Myocyte (in vitro differentiated cells): Measurements from ENCODE around the gene GPR39. TPM values are rescaled to one million over a fixed set of nuclear protein-coding genes. Genes with fewer than 3 reads are reported as not detected.

Source experiments
- DNase-seq: peaks from one replicate; pipeline ENCODE4 v3.0.0-alpha.2; 2012; ENCODE audit warnings: low read depth
- total RNA-seq: library from RNA; depleted of rRNA; stranded (reverse); fragments of >200 nt; gene quantifications from 2 replicates; pipeline ENCODE4 v1.2.3, GENCODE V29; 2014

The GPR39 gene
- total RNA-seq, 1 donor from 2014 or later = 0.59 TPM

GRCh38 chr2:132442278-132442677, 25.7 kb downstream of the GPR39 start:
- no peak for DNase-seq

GRCh38 chr2:132443106-132443505, 26.5 kb downstream of the GPR39 start:
- DNase-seq = no peak

GRCh38 chr2:132446444-132446843, 29.8 kb downstream of the GPR39 start:
- DNase-seq = no peak

- no peak for DNase-seq
Observed at GRCh38 chr2:132448331-132448730, 31.7 kb downstream of the GPR39 start.

- peak; percentile 55 for DNase-seq
Observed at GRCh38 chr2:132448771-132449170, 32.2 kb downstream of the GPR39 start.

GRCh38 chr2:132449868-132450267, 33.3 kb downstream of the GPR39 start:
- DNase-seq = no peak

- no peak for DNase-seq
Observed at GRCh38 chr2:132460781-132461180, 44.2 kb downstream of the GPR39 start.

- DNase-seq = no peak
Observed at GRCh38 chr2:132462236-132462635, 45.6 kb downstream of the GPR39 start.

GRCh38 chr2:132463719-132464118, 47.1 kb downstream of the GPR39 start:
- DNase-seq = no peak

GRCh38 chr2:132465917-132466316, 49.3 kb downstream of the GPR39 start:
- DNase-seq = no peak

GRCh38 chr2:132466428-132467028, 49.9 kb downstream of the GPR39 start:
- no peak for DNase-seq

GRCh38 chr2:132468821-132469675, 52.4 kb downstream of the GPR39 start:
- DNase-seq = no peak

- DNase-seq = no peak
Observed at GRCh38 chr2:132470746-132471145, 54.1 kb downstream of the GPR39 start.

GRCh38 chr2:132473174-132473883, 56.7 kb downstream of the GPR39 start:
- no peak for DNase-seq

- DNase-seq = no peak
Observed at GRCh38 chr2:132475615-132476014, 59.0 kb downstream of the GPR39 start.

- no peak for DNase-seq
Observed at GRCh38 chr2:132477436-132477835, 60.8 kb downstream of the GPR39 start.

GRCh38 chr2:132477962-132478361, 61.4 kb downstream of the GPR39 start:
- DNase-seq = no peak

GRCh38 chr2:132478461-132479105, 62.0 kb downstream of the GPR39 start:
- DNase-seq = no peak

GRCh38 chr2:132479155-132479554, 62.5 kb downstream of the GPR39 start:
- no peak for DNase-seq

- DNase-seq = no peak
Observed at GRCh38 chr2:132482821-132483220, 66.2 kb downstream of the GPR39 start.

- no peak for DNase-seq
Observed at GRCh38 chr2:132484144-132484543, 67.5 kb downstream of the GPR39 start.

GRCh38 chr2:132488491-132488890, 71.9 kb downstream of the GPR39 start:
- no peak for DNase-seq
